Renal pelvis (tissue), 12 donors: ENCODE data around the gene DOC2B. TPM values are rescaled to one million over a fixed set of nuclear protein-coding genes. Genes with fewer than 3 reads are reported as not detected.
"Not testable (repeated sequence)": the region's sequence is repeated elsewhere in the genome, so short reads cannot be mapped to it uniquely, and the experiment has no call there.

Experiments used
- DNase-seq: peaks from one replicate; pipeline ENCODE4 v3.0.0-alpha.2; 2013
- long read RNA-seq, 16 experiments: transcript quantifications; one replicate each; lab custom pipeline, GENCODE V29; 2026
- polyA plus RNA-seq, 3 donors: library from polyadenylated mRNA; unstranded; fragments of 120-200 nt; gene quantifications; one replicate each; pipeline ENCODE4 v1.2.1, GENCODE V29; 2013; ENCODE audit not compliant: insufficient read length in 3 of 3

The DOC2B gene
- 10 to 100 TPM; 50.1 to 73.7 (median 61.7) TPM for polyA plus RNA-seq
- long read RNA-seq, donor 1, full-length matches to known transcripts = 10 of 10 reads
- long read RNA-seq, donor 1, partial matches to known transcripts = 0 of 10 reads
- long read RNA-seq, donor 1, other reads (novel, unspliced or antisense) = 0 of 10 reads
- long read RNA-seq, donor 2, full-length matches to known transcripts = 7 of 7 reads
- long read RNA-seq, donor 2, partial matches to known transcripts = 0 of 7 reads
- long read RNA-seq, donor 2, other reads (novel, unspliced or antisense) = 0 of 7 reads
- long read RNA-seq, donor 3, full-length matches to known transcripts = 14 of 14 reads
- long read RNA-seq, donor 3, partial matches to known transcripts = 0 of 14 reads
- long read RNA-seq, donor 3, other reads (novel, unspliced or antisense) = 0 of 14 reads
- long read RNA-seq, donor 4, full-length matches to known transcripts = 11 of 11 reads
- long read RNA-seq, donor 4, partial matches to known transcripts = 0 of 11 reads
- long read RNA-seq, donor 4, other reads (novel, unspliced or antisense) = 0 of 11 reads
- long read RNA-seq, donor 5, full-length matches to known transcripts = 7 of 7 reads
- long read RNA-seq, donor 5, partial matches to known transcripts = 0 of 7 reads
- long read RNA-seq, donor 5, other reads (novel, unspliced or antisense) = 0 of 7 reads
- long read RNA-seq, donor 6, full-length matches to known transcripts = 5 of 5 reads
- long read RNA-seq, donor 6, partial matches to known transcripts = 0 of 5 reads
- long read RNA-seq, donor 6, other reads (novel, unspliced or antisense) = 0 of 5 reads
- long read RNA-seq, donor 7, full-length matches to known transcripts = 9 of 9 reads
- long read RNA-seq, donor 7, partial matches to known transcripts = 0 of 9 reads
- long read RNA-seq, donor 7, other reads (novel, unspliced or antisense) = 0 of 9 reads
- long read RNA-seq, donor 8 = 0 reads
- long read RNA-seq, donor 9, full-length matches to known transcripts = 8 of 8 reads
- long read RNA-seq, donor 9, partial matches to known transcripts = 0 of 8 reads
- long read RNA-seq, donor 9, other reads (novel, unspliced or antisense) = 0 of 8 reads
- long read RNA-seq, donor 10, full-length matches to known transcripts = 5 of 5 reads
- long read RNA-seq, donor 10, partial matches to known transcripts = 0 of 5 reads
- long read RNA-seq, donor 10, other reads (novel, unspliced or antisense) = 0 of 5 reads
- long read RNA-seq, donor 11, full-length matches to known transcripts = 5 of 5 reads
- long read RNA-seq, donor 11, partial matches to known transcripts = 0 of 5 reads
- long read RNA-seq, donor 11, other reads (novel, unspliced or antisense) = 0 of 5 reads
- long read RNA-seq, donor 12, full-length matches to known transcripts = 17 of 17 reads
- long read RNA-seq, donor 12, partial matches to known transcripts = 0 of 17 reads
- long read RNA-seq, donor 12, other reads (novel, unspliced or antisense) = 0 of 17 reads
- long read RNA-seq, donor 13, full-length matches to known transcripts = 4 of 4 reads
- long read RNA-seq, donor 13, partial matches to known transcripts = 0 of 4 reads
- long read RNA-seq, donor 13, other reads (novel, unspliced or antisense) = 0 of 4 reads
- long read RNA-seq, donor 14 = 0 reads
- long read RNA-seq, donor 15 = 0 reads
- long read RNA-seq, donor 16, full-length matches to known transcripts = 10 of 10 reads
- long read RNA-seq, donor 16, partial matches to known transcripts = 0 of 10 reads
- long read RNA-seq, donor 16, other reads (novel, unspliced or antisense) = 0 of 10 reads

DNA sequence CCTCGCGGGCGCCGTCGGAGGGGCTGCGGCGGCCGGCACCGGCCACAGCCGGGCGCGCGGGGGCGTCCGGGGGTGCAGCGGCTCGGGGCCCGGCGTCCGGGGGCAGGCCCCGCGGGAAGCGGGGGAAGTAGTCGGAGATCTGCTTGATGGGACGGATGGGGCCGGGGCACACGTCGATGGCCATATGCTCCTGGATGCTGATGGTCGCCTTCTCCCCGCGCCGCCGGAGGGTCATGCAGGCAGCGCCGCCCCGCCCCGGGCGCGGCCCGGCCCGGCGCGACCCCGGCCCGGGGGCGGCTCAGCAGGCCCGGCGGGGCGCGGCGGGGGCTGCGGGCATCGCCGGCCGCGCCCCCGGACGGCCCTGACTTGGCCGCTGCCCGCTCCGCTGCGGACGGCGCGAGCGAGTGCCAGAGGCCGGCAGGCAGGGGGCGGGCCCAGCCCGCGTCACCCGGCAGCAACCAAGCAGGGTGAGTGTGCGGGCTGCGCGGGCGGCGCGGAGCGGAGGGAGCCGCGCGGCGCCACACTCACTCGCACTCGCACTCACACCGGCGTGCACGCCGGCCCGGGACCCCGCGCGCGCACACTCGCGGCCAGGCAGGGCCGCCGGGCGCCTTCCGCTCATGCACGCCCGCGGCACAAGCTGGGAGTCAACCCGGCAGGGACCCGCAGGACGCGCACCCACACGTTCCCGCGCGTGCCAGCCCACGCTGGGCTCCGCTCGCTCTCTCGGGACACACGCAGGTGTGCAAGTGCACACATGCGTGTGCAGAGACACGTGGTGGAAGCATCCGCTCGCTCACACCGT is at the start of gene DOC2B:
DOC2B (minus strand) TSS at position 406 of the 805 bp plus-strand sequence; CDS start at position 235, 171 bp downstream.
- DNase-seq = no peak

GRCh38 chr17:230395-230770 is 48.9 kb upstream of the DOC2B start:
- DNase-seq = no peak

GRCh38 chr17:229709-230394 is 48.4 kb upstream of the DOC2B start:
- no peak for DNase-seq

DNA sequence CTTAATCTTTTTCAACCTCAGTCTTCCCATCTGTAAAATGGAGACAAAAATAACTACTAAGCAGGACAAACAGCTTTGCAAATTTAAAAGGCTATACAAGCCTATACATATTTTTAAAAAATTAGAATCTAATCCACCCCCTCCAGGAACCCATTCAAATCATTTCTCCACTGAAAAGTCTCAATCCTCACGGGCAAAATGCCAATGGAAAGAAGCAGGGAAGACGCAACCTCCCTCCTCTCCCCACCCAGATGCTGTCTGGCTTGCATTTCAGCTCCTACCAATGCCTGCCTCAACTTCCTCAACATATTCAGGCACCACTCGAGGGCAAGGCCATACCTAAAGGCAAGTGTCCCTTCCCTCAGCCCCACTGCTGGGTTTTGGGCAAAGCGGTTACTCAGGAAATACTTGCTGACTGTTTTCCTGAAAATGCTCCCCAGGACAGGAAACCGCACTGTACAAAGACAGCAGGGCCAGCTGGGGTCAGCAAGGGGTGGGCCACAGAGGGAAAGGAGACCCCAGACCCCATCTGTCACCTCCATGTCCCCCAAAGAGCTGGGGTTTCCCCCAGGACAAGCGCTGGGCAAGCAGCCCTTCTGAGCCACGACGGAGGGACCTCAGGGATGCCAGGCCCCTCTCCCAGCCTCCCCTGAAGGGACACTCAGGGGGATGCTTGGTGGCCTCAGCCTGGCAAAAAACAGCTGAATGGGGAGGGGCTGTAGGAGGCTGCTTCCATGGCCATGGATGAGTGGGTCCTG is 47.7 kb upstream of the DOC2B start:
- no peak for DNase-seq

DNA sequence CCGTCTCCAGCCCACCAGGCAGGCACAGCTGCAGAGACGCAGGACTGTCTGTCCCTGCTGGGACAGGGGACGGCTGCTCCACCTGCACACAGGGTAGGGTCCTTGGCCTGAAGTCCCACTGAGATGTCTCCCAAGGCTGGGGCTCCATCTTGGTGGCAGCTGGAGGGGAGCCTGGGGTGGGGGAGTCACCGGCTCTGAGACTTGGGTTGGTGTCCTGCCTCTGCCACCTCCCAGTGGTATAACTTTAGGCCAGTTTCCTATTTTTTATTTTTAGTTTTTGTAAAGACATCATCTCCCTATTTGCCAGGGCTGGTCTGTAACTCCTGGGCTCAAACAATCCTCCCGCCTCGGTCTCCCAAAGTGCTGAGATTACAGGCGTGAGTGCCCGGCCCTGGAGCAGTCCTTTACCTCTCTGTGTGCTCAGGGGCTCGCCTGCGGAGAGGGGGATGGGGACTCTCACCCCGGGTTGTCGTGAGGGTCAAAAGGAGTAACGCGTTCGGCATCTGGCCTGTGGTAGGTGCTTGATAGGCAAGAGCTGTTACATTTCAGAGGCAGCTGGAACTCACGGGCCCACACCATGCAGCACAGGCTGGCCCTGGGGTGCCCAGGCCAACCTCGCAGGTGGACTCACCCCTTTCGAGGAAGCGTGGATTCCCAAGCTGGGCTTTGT is 46.6 kb upstream of the DOC2B start:
- no peak for DNase-seq

GRCh38 chr17:227078-227945 is 45.9 kb upstream of the DOC2B start:
- DNase-seq = no peak

DNA sequence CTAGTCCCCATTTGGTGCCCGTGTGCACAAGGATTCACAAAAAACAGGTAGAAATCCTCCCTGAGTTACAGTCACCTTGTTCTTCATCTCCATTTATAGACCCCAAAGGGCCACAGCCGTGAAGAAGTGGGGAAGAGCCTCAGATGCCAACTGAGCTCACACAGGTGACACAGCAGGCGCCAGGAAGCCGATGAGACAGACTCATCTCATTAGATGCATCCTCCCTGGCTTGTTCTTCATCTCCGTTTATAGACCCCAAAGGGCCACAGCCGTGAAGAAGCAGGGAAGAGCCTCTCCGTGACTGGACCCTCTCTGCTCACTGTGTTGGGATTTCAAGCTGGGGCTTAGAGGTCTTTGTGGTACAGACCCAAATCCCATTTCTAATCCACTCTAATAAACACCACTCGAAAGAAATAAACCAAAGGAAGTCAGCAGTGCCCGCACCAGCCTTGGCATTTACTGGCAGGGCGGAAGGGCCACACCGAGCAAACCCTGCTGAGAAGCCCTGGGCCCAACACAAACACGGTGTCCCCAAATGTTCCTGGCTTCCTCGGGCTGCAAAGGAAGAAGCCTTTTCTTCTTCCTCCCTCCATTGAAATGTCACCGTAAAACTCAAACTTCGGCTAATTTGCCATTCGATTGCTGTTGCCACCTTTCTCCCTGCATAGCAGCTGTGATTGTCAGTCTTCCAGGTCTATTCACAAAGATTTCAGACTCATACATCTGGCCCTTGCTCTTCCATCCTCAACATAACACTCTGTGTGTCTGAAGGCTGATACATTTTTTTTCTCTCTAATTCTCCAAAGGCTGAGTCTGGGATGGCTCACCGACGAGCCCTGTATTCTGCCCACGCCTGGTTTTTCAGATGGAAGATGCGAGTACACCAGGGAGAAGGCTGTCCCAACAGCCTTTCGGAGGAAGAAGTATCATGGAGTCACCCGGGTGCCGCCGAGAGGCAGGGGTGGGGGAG is 44.9 kb upstream of the DOC2B start:
- no peak for DNase-seq

GRCh38 chr17:225551-225950 is 44.1 kb upstream of the DOC2B start:
- no peak for DNase-seq

GRCh38 chr17:224576-224975 is 43.1 kb upstream of the DOC2B start:
- DNase-seq = not testable (repeated sequence)

GRCh38 chr17:223723-224471 is 42.4 kb upstream of the DOC2B start:
- DNase-seq = no peak

DNA sequence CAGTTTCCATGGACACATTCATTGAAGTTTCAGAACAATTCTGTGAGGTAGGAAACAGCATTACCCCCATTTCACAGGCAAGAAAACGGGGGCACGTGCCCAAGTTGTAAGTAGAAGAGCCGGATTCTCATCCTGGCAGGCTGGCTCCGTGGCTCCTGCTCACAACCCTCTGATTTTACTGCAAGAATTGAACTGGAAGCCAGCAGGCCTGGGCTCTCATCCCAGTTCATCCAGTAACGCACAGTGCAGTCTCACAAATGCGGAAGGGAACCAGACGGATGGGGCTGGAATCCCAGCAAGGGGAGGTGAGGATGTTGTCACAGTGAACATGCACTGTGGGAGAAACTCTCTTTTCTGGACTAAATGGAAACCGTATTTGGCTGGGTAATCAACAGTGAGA is 40.7 kb upstream of the DOC2B start:
- DNase-seq = no peak

DNA sequence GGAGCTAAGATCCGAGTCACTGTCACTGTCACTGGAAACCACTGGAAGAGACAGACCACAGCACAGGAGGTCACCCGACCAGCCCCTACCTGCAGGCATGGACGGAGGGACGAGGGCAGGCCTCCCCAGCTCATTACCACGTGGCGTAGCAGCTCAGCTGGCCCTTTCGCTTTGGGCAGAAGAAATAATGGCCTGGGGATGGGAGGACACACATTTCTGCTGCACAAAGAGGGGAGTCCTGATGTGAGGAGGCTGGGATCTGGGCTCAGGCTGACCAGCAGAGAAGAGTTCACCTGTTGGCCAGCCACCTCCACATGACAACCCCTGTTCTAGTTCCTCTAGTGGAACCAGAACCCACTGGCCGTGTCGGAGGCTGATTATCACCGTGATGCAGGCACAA is 38.2 kb upstream of the DOC2B start:
- DNase-seq = no peak

DNA sequence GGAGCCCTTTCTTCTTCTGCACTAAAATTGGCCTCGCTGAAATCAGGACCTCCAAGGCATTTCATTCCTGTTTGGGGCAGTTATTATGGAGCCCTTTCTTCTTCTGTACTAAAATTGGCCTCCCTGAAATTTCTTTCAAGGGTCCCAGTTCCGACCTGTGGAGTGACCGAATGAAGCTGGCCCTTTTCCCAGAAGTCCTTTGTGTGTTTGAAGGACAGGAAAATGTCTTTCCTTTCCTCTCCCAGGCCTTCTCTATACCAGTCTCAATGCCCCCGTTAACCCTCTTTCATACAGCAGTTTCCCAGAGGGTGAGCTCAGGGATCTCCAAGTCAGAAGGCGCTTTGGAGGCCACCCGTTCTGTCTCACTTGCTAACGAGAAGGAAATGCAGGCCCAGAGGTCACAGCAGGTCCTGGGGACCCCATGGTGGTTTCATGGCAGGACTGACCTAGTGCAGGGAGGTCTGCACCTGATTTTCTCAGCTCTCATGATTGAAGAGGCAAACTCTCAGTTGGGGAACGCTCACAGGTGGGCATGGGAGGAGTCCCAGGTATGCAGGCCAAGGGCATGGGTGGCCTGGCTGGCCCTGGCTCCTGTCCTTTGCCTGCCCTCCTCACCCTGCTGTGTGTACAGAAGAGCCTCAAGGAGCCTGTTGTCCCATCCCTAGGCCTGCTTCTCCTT is 37.1 kb upstream of the DOC2B start:
- DNase-seq = no peak

DNA sequence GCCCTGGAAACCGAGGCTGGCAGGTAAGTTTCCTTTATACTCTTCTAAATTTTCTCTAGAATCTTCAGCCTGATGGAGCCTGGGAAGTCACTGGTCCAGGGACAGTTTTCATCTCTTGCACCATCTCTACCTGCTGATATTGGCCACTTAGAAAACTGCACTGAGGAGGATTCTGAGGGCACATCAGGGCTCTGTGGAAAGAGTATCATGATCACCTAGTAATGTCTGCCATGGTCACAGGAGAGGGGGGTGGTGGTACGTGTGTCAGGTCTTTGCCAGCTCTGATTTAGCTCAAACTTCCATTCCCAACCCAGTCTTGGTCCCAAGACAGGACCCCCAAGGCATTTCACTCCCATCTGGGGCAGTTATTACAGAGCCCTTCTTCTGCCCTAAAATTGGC is 35.2 kb upstream of the DOC2B start:
- no peak for DNase-seq
